ENCODE measurements around the gene CKAP5. TPM values are rescaled to one million over a fixed set of nuclear protein-coding genes. Genes with fewer than 3 reads are reported as not detected.

Gene CKAP5
- total and polyA plus RNA-seq, 2 experiments from 2014 or later, result 67.9 to 120 TPM

GRCh38 chr11:46724088-46724487 lies 122.0 kb downstream of the CKAP5 start (continued):
- no peak for TF ChIP-seq NANOG (IDR thresholded peaks at IDR 0.05; ENCODE audit: borderline replicate concordance)
- no peak for TF ChIP-seq CREB1 (CRISPR knock-in tag; IDR thresholded peaks at IDR 0.05; ENCODE audit: low read depth)
- no peak for TF ChIP-seq EZH2 (IDR thresholded peaks at IDR 0.05; ENCODE audit: low read depth, unreplicated experiment)
- TF ChIP-seq ZNF331 (CRISPR knock-in tag; IDR thresholded peaks at IDR 0.05; ENCODE audit: low read depth), result no peak
- TF ChIP-seq POLR2AphosphoS5 (IDR thresholded peaks at IDR 0.05; ENCODE audit: low read depth), result no peak

DNA sequence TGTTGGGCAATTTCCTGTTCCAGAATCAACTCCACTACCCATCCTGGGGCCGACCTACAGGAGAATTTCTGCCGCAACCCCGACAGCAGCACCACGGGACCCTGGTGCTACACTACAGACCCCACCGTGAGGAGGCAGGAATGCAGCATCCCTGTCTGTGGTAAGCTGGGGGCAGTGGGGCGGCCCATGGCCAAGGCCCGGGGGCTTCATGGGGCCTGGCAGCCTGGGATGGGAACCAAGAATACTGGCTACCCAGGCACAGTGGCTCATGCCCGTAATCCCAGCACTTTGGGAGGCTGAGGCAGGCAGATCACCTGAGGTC lies 122.8 kb downstream of the CKAP5 start:
- no peak overlapping the region for H3K27ac Mint-ChIP-seq
- ATAC-seq, result no peak
- no peaks in the 10 kb centered on the region for H3K4me1 ChIP-seq (ENCODE audit: insufficient read depth)
- H3K4me3 Mint-ChIP-seq, result no peak overlapping the region
- H3K9me2 ChIP-seq (ENCODE audit: insufficient read depth), result no peaks in the 10 kb centered on the region
- no peaks in the 10 kb centered on the region for H4K20me1 ChIP-seq (replicated peaks; ENCODE audit: insufficient read depth)
- no peak for DNase-seq (ENCODE audit: low spot score)
- H3K4me2 ChIP-seq, result no peak overlapping the region
- no peak overlapping the region for H3K4me3 ChIP-seq
- no peaks in the 10 kb centered on the region for H3K79me2 ChIP-seq (replicated peaks; ENCODE audit: insufficient read depth)
- H3K27me3 Mint-ChIP-seq (ENCODE audit: insufficient read depth, low read depth, poor library complexity), result peaks cover 12% of the 10 kb centered on the region
- H3K4me1 Mint-ChIP-seq, result peaks cover 10% of the 10 kb centered on the region
- no peaks in the 10 kb centered on the region for H3K36me3 Mint-ChIP-seq (ENCODE audit: low read depth)
- H3K9me3 Mint-ChIP-seq, result no peaks in the 10 kb centered on the region; the same call in 2 of the 3 replicates
- H3K27ac ChIP-seq (ENCODE audit: low read depth), result no peak overlapping the region
- no peaks in the 10 kb centered on the region for H3K36me3 ChIP-seq (ENCODE audit: insufficient read depth)
- no peak for TF ChIP-seq EZH2phosphoT487 (IDR thresholded peaks at IDR 0.05; ENCODE audit: unreplicated experiment)
- no peak for TF ChIP-seq EZH2 (IDR thresholded peaks at IDR 0.05; ENCODE audit: low read depth, unreplicated experiment)
- TF ChIP-seq, protein P1, sequence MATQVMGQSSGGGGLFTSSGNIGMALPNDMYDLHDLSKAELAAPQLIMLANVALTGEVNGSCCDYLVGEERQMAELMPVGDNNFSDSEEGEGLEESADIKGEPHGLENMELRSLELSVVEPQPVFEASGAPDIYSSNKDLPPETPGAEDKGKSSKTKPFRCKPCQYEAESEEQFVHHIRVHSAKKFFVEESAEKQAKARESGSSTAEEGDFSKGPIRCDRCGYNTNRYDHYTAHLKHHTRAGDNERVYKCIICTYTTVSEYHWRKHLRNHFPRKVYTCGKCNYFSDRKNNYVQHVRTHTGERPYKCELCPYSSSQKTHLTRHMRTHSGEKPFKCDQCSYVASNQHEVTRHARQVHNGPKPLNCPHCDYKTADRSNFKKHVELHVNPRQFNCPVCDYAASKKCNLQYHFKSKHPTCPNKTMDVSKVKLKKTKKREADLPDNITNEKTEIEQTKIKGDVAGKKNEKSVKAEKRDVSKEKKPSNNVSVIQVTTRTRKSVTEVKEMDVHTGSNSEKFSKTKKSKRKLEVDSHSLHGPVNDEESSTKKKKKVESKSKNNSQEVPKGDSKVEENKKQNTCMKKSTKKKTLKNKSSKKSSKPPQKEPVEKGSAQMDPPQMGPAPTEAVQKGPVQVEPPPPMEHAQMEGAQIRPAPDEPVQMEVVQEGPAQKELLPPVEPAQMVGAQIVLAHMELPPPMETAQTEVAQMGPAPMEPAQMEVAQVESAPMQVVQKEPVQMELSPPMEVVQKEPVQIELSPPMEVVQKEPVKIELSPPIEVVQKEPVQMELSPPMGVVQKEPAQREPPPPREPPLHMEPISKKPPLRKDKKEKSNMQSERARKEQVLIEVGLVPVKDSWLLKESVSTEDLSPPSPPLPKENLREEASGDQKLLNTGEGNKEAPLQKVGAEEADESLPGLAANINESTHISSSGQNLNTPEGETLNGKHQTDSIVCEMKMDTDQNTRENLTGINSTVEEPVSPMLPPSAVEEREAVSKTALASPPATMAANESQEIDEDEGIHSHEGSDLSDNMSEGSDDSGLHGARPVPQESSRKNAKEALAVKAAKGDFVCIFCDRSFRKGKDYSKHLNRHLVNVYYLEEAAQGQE (IDR thresholded peaks at IDR 0.05; ENCODE audit: unreplicated experiment), result no peak
- TF ChIP-seq NANOG (IDR thresholded peaks at IDR 0.05; ENCODE audit: borderline replicate concordance), result no peak
- TF ChIP-seq ZNF331 (CRISPR knock-in tag; IDR thresholded peaks at IDR 0.05; ENCODE audit: low read depth), result no peak
- TF ChIP-seq ETS1 (IDR thresholded peaks at IDR 0.05), result no peak
- TF ChIP-seq, protein P2, sequence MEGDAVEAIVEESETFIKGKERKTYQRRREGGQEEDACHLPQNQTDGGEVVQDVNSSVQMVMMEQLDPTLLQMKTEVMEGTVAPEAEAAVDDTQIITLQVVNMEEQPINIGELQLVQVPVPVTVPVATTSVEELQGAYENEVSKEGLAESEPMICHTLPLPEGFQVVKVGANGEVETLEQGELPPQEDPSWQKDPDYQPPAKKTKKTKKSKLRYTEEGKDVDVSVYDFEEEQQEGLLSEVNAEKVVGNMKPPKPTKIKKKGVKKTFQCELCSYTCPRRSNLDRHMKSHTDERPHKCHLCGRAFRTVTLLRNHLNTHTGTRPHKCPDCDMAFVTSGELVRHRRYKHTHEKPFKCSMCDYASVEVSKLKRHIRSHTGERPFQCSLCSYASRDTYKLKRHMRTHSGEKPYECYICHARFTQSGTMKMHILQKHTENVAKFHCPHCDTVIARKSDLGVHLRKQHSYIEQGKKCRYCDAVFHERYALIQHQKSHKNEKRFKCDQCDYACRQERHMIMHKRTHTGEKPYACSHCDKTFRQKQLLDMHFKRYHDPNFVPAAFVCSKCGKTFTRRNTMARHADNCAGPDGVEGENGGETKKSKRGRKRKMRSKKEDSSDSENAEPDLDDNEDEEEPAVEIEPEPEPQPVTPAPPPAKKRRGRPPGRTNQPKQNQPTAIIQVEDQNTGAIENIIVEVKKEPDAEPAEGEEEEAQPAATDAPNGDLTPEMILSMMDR (conservative IDR thresholded peaks at IDR 0.05; ENCODE audit: low read depth in 2 of 2), result no peak
- TF ChIP-seq JUNB (IDR thresholded peaks at IDR 0.05; ENCODE audit: unreplicated experiment), result no peak
- TF ChIP-seq ZNF114 (CRISPR knock-in tag; IDR thresholded peaks at IDR 0.05), result no peak
- TF ChIP-seq ZNF462 (CRISPR knock-in tag; IDR thresholded peaks at IDR 0.05), result no peak
- no peaks in the 10 kb centered on the region for H3F3A ChIP-seq (replicated peaks; ENCODE audit: low read depth)
- no peaks in the 10 kb centered on the region for H3K27me3 ChIP-seq (ENCODE audit: insufficient read depth)
- H2AFZ ChIP-seq, result peak overlapping the region; percentile 88; the same call in 1 of the 2 replicates

All from GM23338 (cell line).